BJ (cell line): ENCODE measurements around the gene EDRF1. TPM values are rescaled to one million over a fixed set of nuclear protein-coding genes. Genes with fewer than 3 reads are reported as not detected.
"Not testable (repeated sequence)": the region's sequence is repeated elsewhere in the genome, so short reads cannot be mapped to it uniquely, and the experiment has no call there.

Experiments used
- CTCF ChIA-PET: fragments of 350-600 bp; formaldehyde crosslinking; extraction: SDS; loops from one replicate; lab custom pipeline; 2021; ENCODE audit warnings: antibody characterized with exemption, inconsistent platforms; lab: Yijun Ruan, JAX
- POLR2A ChIA-PET: fragments of 300-600 bp; sonication (Branson Sonifier 250); formaldehyde crosslinking; extraction: SDS; loops from one replicate; lab custom pipeline; 2021; ENCODE audit warnings: antibody characterized with exemption; lab: Charles Lee
- DNase-seq: peaks from one replicate; pipeline ENCODE4 v3.0.0-alpha.2; 2011; ENCODE audit warnings: low read depth
- H3K27me3 ChIP-seq: 2 replicates; pipeline ENCODE4 v1.6.0; 2011; ENCODE audit warnings: low read length; ENCODE audit not compliant: control insufficient read depth, insufficient read depth
- H3K36me3 ChIP-seq: 2 replicates; pipeline ENCODE4 v1.5.1; 2011; ENCODE audit warnings: low read length; ENCODE audit not compliant: control insufficient read depth, insufficient read depth
- H3K4me3 ChIP-seq: 2 replicates; pipeline ENCODE4 v1.5.1; 2011; ENCODE audit warnings: low read depth, mild to moderate bottlenecking, control low read depth, low read length
- polyA plus RNA-seq: library from polyadenylated mRNA; depleted of rRNA; stranded (reverse); fragments of >200 nt; gene quantifications from 2 replicates; pipeline ENCODE4 v1.2.3, GENCODE V29; 2011
- TF ChIP-seq, protein P1 (sequence below): IDR thresholded peaks from 2 replicates; pipeline ENCODE4 v1.5.1; 2011; ENCODE audit warnings: low read depth, mild to moderate bottlenecking, control low read depth, inconsistent platforms, low read length, moderate library complexity; ENCODE audit not compliant: insufficient read depth

Gene EDRF1
- polyA plus RNA-seq, 1 experiment: 15.7 TPM

DNA sequence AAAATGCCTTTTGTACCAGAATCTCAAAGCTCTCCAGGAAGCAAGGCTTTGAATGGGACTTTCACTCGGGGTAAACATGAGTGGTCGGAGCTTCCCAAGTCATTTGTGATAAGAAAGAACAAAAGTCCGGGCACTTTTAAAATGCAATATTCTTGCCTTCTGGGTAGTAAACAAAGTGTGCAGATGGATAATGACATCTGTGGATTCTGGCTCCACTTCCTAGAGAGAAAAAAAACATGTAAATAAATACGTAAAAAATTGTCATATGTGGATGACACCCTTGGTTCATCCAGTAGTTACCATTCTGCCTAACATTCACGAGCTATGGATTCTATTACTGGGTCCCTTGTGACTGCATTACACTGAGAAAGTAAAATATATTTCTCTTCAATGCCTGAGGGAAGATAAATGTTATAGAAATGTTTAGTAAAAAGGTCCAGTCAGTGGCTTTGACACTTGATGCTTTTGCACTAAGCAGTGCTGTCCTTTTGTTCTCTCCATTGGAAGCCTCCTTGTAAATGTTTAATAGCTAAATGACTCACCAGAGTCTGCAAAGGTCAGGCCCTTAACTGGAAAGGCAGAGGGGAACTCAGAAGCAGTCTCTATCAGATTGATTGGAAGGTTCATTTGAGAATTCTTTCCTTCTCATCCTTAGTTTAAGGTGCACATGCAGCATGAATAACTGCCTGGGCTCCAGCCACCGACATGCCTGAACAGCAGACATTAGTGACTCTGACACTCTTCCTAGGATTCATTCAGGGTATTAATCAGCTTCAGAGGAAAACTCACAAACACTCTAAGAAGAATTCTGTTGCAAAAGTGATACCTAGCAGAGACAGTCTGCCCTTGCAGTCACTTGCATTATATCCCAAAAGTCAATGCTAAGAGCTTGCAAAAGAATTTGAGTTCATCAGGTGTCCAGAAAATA lies 11.7 kb upstream of the EDRF1 start:
- TF ChIP-seq, protein P1, sequence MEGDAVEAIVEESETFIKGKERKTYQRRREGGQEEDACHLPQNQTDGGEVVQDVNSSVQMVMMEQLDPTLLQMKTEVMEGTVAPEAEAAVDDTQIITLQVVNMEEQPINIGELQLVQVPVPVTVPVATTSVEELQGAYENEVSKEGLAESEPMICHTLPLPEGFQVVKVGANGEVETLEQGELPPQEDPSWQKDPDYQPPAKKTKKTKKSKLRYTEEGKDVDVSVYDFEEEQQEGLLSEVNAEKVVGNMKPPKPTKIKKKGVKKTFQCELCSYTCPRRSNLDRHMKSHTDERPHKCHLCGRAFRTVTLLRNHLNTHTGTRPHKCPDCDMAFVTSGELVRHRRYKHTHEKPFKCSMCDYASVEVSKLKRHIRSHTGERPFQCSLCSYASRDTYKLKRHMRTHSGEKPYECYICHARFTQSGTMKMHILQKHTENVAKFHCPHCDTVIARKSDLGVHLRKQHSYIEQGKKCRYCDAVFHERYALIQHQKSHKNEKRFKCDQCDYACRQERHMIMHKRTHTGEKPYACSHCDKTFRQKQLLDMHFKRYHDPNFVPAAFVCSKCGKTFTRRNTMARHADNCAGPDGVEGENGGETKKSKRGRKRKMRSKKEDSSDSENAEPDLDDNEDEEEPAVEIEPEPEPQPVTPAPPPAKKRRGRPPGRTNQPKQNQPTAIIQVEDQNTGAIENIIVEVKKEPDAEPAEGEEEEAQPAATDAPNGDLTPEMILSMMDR: no peak
- DNase-seq: peak; percentile 50

DNA sequence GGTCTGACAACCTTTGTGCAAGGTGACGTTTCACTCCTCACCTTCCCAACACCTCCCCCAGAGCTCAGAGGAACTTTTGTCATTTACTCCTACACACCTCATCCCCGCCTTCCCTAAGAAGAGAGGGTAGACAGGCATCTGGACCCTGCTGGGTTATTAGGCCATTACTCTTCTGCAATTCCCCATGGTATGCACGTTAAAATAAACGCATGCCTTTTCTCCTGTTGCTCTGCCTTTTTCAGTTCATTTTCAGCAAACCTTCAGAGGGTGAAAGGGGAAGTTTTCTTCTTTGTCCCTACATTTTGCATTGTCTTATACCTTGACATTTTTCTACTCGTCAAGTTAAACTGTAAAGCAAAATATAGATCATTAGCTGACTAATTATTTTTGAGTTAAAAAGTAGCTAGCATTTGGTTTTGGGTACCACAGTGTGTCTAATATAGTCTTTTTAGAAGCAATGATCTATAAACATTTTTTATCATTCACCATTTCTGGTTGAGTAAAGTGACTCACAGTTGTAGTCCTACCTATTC lies 10.5 kb upstream of the EDRF1 start:
- CTCF ChIA-PET: interaction anchor here (0.6 kb wide), 1 partner anchor 9 kb away, joined by 3 read pairs; no protein-coding TSS in a partner anchor
- Histone ChIP-seq H3K27me3 (no peaks in the 10 kb centered on the region), H3K4me3 (no peak overlapping the region), H3K36me3 (no peaks in the 10 kb centered on the region)
- TF ChIP-seq, protein P1: no peak
- POLR2A ChIA-PET: interaction anchor here (0.5 kb wide), 1 partner anchor 8 kb away, joined by 3 read pairs; no protein-coding TSS in a partner anchor
- no peak for DNase-seq

More for the DNA sequence above, 11.7 kb upstream of the EDRF1 start:
- POLR2A ChIA-PET: no interaction called here
- Histone ChIP-seq H3K4me3 (no peak overlapping the region), H3K27me3 (no peaks in the 10 kb centered on the region), H3K36me3 (no peaks in the 10 kb centered on the region)
- CTCF ChIA-PET: interaction anchor here (0.6 to 1.2 kb wide), 2 partner anchors 579 to 658 kb away, joined by 3 read pairs; no protein-coding TSS in a partner anchor

DNA sequence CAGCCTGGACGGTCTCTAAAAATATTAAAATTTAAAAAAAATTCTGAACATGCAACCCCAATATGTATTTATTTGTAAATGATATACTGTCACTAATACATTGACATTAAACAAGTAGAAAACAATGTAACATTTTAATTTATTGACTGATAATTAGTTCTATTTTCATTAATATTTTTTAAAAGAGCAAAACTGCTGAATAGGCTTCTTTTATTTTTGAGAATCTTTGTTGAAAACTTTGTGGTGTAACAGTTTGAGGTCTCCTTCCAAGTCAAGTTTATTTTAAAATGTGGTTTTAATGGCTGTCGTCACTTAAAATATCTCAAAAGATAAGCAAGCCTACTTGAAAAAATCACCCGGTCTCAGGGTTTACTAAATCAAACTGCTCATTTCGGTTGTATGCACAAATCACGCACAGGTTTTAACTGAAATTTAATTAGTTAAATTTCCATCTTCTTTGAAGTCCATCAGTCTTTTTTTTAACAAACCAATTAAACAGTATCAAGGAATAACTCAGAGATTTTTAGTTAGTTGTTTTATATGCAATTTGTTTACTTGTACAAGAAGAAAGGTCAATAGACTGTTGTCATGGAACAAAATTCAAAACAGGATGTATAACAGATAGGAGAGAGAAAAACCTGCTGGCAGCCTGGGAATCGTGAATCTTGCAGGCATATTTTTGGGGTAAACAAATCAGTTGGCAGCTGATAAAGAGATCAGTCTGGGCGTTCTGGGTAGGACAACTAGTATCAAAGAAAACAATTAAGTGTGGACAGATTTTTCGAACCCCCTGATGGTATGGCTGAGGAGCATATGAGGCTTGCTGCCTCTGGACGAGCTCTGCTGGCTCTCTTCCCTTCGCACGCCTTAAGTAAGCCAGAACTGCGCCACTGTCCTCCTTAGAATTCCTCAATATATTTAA lies 9.7 kb upstream of the EDRF1 start:
- TF ChIP-seq, protein P1: no peak
- no peaks in the 10 kb centered on the region for H3K36me3 ChIP-seq
- ChIA-PET POLR2A (no interaction called here), CTCF (no interaction called here)
- no peak for DNase-seq
- H3K4me3 ChIP-seq: no peak overlapping the region
- no peaks in the 10 kb centered on the region for H3K27me3 ChIP-seq

DNA sequence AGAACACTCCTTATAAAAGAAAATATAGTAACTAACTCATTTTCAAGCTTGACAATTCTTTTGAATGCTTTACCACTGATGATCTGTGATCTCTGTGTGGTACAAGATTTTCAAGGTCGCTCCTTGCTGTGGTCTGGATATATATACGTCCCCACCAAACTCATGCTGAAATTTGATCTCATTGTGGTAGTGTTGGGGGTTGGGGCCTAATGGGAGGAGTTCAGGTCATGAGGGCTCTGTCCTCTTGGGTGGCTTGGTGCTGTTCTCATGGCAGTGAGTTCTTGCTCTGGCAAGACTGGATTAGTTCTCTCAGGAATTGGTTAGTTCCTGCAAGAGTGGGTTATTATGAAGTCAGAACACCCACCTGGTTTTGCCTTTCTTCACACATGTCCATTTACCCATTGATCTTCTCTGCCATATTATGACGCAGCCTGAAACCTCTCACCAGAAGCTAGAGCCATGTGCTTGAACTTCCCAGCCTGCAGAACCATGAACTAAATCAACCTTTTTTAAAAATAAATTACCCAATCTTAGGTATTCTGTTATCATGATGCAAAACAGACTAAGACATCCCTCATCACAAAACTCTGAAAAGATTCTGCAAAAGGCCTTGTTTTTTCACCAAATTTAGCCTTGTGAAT lies 8.3 kb upstream of the EDRF1 start:
- Histone ChIP-seq H3K4me3 (no peak overlapping the region), H3K36me3 (no peaks in the 10 kb centered on the region), H3K27me3 (no peaks in the 10 kb centered on the region)
- TF ChIP-seq, protein P1: no peak
- ChIA-PET CTCF (no interaction called here), POLR2A (no interaction called here)
- DNase-seq: no peak

DNA sequence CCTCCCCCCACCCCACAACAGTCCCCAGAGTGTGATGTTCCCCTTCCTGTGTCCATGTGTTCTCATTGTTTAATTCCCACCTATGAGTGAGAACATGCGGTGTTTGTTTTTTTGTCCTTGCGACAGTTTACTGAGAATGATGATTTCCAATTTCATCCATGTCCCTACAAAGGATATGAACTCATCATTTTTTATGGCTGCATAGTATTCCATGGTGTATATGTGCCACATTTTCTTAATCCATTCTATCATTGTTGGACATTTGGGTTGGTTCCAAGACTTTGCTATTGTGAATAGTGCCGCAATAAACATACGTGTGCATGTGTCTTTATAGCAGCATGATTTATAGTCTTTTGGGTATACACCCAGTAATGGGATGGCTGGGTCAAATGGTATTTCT lies 4.8 kb upstream of the EDRF1 start:
- H3K4me3 ChIP-seq, DNase-seq, POLR2A ChIA-PET, H3K27me3 ChIP-seq, CTCF ChIA-PET, H3K36me3 ChIP-seq: not testable (repeated sequence)
